ENCODE results near the gene KCNK3.
"Not testable (repeated sequence)": the region's sequence is repeated elsewhere in the genome, so short reads cannot be mapped to it uniquely, and the experiment has no call there.

Gene KCNK3

GRCh38 chr2:26745609-26746327, 53.2 kb downstream of the KCNK3 start:
- H3K9me3 Mint-ChIP-seq, result no peaks in the 10 kb centered on the region
- no peaks in the 10 kb centered on the region for H3K27me3 Mint-ChIP-seq
- no peak overlapping the region for H3K27ac Mint-ChIP-seq
- peak; percentile 89 for ATAC-seq (ENCODE audit: low read depth)
- peak; percentile 63 to 72 for DNase-seq (ENCODE audit: low spot score in 2 of 2)
- no peak overlapping the region for H3K4me3 Mint-ChIP-seq
- H3K4me1 Mint-ChIP-seq, result peaks cover 10% of the 10 kb centered on the region
- H3K36me3 Mint-ChIP-seq, result no peaks in the 10 kb centered on the region

DNA sequence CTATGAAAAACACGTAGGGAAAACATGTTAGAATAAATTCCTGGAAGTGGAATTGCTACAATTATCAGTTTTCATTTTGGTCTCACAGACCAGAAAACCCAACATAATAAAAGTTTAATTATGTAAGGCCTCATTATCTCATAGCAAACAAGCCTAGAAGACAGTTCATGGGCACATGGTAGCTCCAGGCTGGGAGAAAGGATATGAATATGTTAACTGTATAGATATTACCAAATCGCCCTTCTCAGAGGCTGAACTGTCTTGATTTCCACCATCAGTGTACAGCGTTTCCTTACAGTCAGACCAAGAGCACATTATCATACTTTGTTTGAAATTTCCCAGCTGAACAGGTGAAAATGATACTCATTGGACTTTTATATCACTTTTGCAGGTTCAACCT, 54.4 kb downstream of the KCNK3 start:
- H3K4me3 Mint-ChIP-seq, result no peak overlapping the region
- ATAC-seq (ENCODE audit: low read depth) (no peak), DNase-seq (ENCODE audit: low spot score in 2 of 2) (no peak)
- no peaks in the 10 kb centered on the region for H3K27me3 Mint-ChIP-seq
- H3K36me3 Mint-ChIP-seq, result peaks cover 2% of the 10 kb centered on the region
- H3K27ac Mint-ChIP-seq, result no peak overlapping the region
- peaks cover 5% of the 10 kb centered on the region for H3K4me1 Mint-ChIP-seq
- H3K9me3 Mint-ChIP-seq, result no peaks in the 10 kb centered on the region

- DNase-seq (ENCODE audit: low spot score in 2 of 2); H3K4me1 Mint-ChIP-seq; H3K27ac Mint-ChIP-seq; H3K27me3 Mint-ChIP-seq; H3K36me3 Mint-ChIP-seq; H3K9me3 Mint-ChIP-seq; ATAC-seq (ENCODE audit: low read depth): not testable (repeated sequence)
- H3K4me3 Mint-ChIP-seq, result peak overlapping the region; percentile 65
Measured at GRCh38 chr2:26749787-26750420, 57.4 kb downstream of the KCNK3 start.

DNA sequence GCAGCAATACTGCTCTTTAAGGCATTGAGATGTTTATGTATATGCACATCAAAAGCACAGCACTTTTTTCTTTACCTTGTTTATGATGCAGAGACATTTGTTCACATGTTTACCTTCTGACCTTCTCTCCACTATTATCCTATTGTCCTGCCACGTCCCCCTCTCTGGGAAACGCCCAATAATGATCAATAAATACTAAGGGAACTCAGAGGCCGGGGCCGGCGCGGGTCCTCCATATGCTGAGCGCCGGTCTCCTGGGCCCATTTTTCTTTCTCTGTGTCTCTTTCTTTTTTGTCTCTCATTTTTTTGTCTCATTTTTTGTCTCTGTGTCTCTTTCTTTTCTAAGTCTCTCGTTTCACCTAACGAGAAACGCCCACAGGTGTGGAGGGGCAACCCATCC, 57.9 kb downstream of the KCNK3 start:
- not testable (repeated sequence) for H3K4me1 Mint-ChIP-seq; H3K27ac Mint-ChIP-seq; ATAC-seq (ENCODE audit: low read depth); H3K9me3 Mint-ChIP-seq; DNase-seq (ENCODE audit: low spot score in 2 of 2); H3K27me3 Mint-ChIP-seq; H3K36me3 Mint-ChIP-seq
- peak overlapping the region; percentile 65 for H3K4me3 Mint-ChIP-seq

DNA sequence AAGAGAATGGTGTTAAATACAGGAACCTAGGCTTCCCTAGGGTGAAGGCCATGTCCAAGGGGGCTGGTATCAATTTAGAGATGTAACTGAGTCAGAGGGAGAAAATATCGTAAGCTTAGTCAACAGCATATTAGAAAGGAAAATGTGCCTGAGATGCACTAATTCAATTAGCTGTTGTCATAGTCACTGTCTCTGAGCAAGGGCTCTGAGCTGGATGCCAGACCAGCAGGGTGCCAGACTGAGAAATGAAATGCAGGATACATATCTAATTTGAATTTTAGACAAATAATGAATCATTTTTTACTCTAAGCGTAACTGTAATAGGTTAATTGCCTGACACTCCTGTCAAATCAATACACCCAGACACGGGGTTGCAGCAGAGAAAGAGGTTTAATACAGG, 60.1 kb downstream of the KCNK3 start:
- Mint-ChIP-seq H3K4me3 (no peak overlapping the region), H3K27me3 (no peaks in the 10 kb centered on the region), H3K27ac (no peak overlapping the region), H3K9me3 (no peaks in the 10 kb centered on the region), H3K36me3 (peaks cover 2% of the 10 kb centered on the region), H3K4me1 (peaks cover 8% of the 10 kb centered on the region)
- DNase-seq (ENCODE audit: low spot score in 2 of 2) (no peak), ATAC-seq (ENCODE audit: low read depth) (no peak)

- H3K4me3 Mint-ChIP-seq, result no peak overlapping the region
- peaks cover 2% of the 10 kb centered on the region for H3K36me3 Mint-ChIP-seq
- no peaks in the 10 kb centered on the region for H3K9me3 Mint-ChIP-seq
- DNase-seq (ENCODE audit: low spot score in 2 of 2), result no peak
- peaks cover 14% of the 10 kb centered on the region for H3K4me1 Mint-ChIP-seq
- no peak overlapping the region for H3K27ac Mint-ChIP-seq
- H3K27me3 Mint-ChIP-seq, result peaks cover 3% of the 10 kb centered on the region
- no peak for ATAC-seq (ENCODE audit: low read depth)
Measured at GRCh38 chr2:26754539-26754938, 62.0 kb downstream of the KCNK3 start.

- Mint-ChIP-seq H3K4me1 (peaks cover 10% of the 10 kb centered on the region), H3K27me3 (peaks cover 3% of the 10 kb centered on the region), H3K9me3 (no peaks in the 10 kb centered on the region), H3K4me3 (no peak overlapping the region), H3K27ac (no peak overlapping the region), H3K36me3 (peaks cover 2% of the 10 kb centered on the region)
- DNase-seq (ENCODE audit: low spot score in 2 of 2) (no peak), ATAC-seq (ENCODE audit: low read depth) (peak; percentile 89)
Measured at GRCh38 chr2:26754972-26755670, 62.6 kb downstream of the KCNK3 start.

- no peak for ATAC-seq (ENCODE audit: low read depth)
- Mint-ChIP-seq H3K27me3 (peaks cover 3% of the 10 kb centered on the region), H3K4me1 (peaks cover 9% of the 10 kb centered on the region), H3K4me3 (no peak overlapping the region), H3K9me3 (no peaks in the 10 kb centered on the region), H3K27ac (no peak overlapping the region), H3K36me3 (peaks cover under 1% of the 10 kb centered on the region)
- DNase-seq (ENCODE audit: low spot score in 2 of 2), result no peak
Measured at GRCh38 chr2:26756337-26756736, 63.8 kb downstream of the KCNK3 start.

DNA sequence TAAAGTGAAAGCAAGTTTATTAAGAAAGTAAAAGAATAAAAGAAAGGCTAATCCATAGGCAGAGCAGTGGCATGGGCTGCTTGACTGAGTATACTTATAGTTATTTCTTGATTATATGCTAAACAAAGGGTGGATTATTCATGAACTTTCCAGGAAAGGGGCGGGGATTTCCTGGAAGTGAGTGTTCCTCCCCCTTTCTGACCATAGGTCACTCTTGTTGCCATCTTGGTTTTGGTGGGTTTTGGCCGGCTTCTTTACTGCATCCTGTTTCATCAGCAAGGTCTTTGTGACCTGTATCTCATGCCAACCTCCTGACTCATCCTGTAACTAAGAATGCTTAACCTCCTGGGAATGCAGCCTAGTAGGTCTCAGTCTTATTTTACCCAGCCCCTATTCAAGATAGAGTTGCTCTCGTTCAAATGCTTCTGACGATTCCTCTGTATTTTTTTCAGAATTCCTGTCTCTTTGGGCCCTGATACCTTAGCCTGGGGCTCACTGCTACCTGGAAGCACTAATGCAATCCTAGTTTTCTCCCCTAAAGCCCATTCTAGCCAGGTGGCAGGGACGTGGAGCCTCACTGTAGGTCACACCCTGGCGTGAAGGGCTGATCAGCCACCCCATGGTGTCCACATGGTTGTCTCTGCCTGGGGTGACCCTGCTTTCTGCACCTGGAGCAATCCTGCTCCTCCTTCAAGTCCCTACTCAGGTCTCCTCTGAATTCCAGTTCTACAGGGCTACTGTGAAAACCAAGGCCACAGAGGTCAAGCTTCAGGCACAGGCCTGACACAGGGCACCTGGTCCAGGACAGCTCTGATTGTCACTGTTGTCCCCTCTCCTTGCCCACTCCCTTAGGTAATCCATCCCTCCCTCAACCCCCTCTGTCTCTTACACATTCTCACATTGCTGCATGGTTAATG, 65.6 kb downstream of the KCNK3 start:
- ATAC-seq (ENCODE audit: low read depth) (no peak), DNase-seq (ENCODE audit: low spot score in 2 of 2) (no peak)
- Mint-ChIP-seq H3K9me3 (no peaks in the 10 kb centered on the region), H3K4me3 (no peak overlapping the region), H3K4me1 (peaks cover 9% of the 10 kb centered on the region), H3K27ac (no peak overlapping the region), H3K36me3 (no peaks in the 10 kb centered on the region), H3K27me3 (peaks cover 3% of the 10 kb centered on the region)

- Mint-ChIP-seq H3K36me3 (no peaks in the 10 kb centered on the region), H3K27me3 (peaks cover 3% of the 10 kb centered on the region), H3K9me3 (no peaks in the 10 kb centered on the region), H3K4me1 (peaks cover 11% of the 10 kb centered on the region), H3K4me3 (no peak overlapping the region), H3K27ac (no peak overlapping the region)
- ATAC-seq (ENCODE audit: low read depth) (no peak), DNase-seq (ENCODE audit: low spot score in 2 of 2) (no peak)
Measured at GRCh38 chr2:26758790-26759321, 66.3 kb downstream of the KCNK3 start.

- DNase-seq (ENCODE audit: low spot score in 2 of 2), result no peak
- Mint-ChIP-seq H3K27me3 (peaks cover 3% of the 10 kb centered on the region), H3K4me1 (peaks cover 14% of the 10 kb centered on the region), H3K36me3 (no peaks in the 10 kb centered on the region), H3K27ac (no peak overlapping the region), H3K9me3 (no peaks in the 10 kb centered on the region), H3K4me3 (no peak overlapping the region)
- ATAC-seq (ENCODE audit: low read depth), result no peak
Measured at GRCh38 chr2:26759845-26760244, 67.3 kb downstream of the KCNK3 start.

- not testable (repeated sequence) for H3K4me3 Mint-ChIP-seq; H3K27me3 Mint-ChIP-seq; H3K9me3 Mint-ChIP-seq; H3K36me3 Mint-ChIP-seq; ATAC-seq (ENCODE audit: low read depth); H3K27ac Mint-ChIP-seq; DNase-seq (ENCODE audit: low spot score in 2 of 2)
- H3K4me1 Mint-ChIP-seq, result peaks cover 21% of the 10 kb centered on the region
Measured at GRCh38 chr2:26760991-26761390, 68.5 kb downstream of the KCNK3 start.

DNA sequence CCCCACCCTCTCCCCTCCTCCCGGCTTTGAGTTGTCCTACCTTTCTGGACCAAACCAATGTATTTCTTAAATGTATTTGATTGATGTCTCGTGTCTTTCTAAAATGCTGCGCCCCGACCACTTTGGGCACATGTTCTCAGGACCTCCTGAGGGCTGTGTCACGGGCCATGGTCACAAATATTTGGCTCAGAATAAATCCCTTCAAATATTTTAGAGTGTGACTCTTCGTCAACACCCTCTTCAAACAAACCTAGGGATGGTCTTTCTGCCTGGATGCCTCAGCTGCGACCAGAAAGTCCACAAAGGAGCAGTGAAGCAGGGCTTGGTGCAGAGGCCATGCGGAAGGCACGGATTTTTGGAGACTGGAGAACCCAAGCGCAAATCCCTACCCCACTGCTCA, 70.5 kb downstream of the KCNK3 start:
- H3K27ac Mint-ChIP-seq, result peak overlapping the region; percentile 90
- H3K27me3 Mint-ChIP-seq, result peaks cover 3% of the 10 kb centered on the region
- H3K9me3 Mint-ChIP-seq, result no peaks in the 10 kb centered on the region
- H3K4me1 Mint-ChIP-seq, result peaks cover 21% of the 10 kb centered on the region
- ATAC-seq (ENCODE audit: low read depth) (no peak), DNase-seq (ENCODE audit: low spot score in 2 of 2) (no peak)
- peak overlapping the region; percentile 94 for H3K4me3 Mint-ChIP-seq
- no peaks in the 10 kb centered on the region for H3K36me3 Mint-ChIP-seq
